Activated CD4-positive, alpha-beta T cell treated with anti-CD3 and anti-CD28 coated beads for 1 hour (primary cell): ENCODE data around the gene SLC9C1.
"Not testable (repeated sequence)": the region's sequence is repeated elsewhere in the genome, so short reads cannot be mapped to it uniquely, and the experiment has no call there.

Experiments
- DNase-seq: peaks from one replicate; pipeline ENCODE4 v3.0.0-alpha.2; 2020

SLC9C1 gene

GRCh38 chr3:112185423-112186035 lies 108.5 kb downstream of the SLC9C1 start:
- DNase-seq, result not testable (repeated sequence)

- DNase-seq, result no peak
These were observed 118.4 kb downstream of the SLC9C1 start for GRCh38 chr3:112175646-112176045.

GRCh38 chr3:112175037-112175436 lies 119.0 kb downstream of the SLC9C1 start:
- DNase-seq, result no peak

- no peak for DNase-seq
These were observed 122.9 kb downstream of the SLC9C1 start for GRCh38 chr3:112171144-112171543.

- no peak for DNase-seq
These were observed 124.0 kb downstream of the SLC9C1 start for GRCh38 chr3:112170046-112170445.

- DNase-seq, result no peak
These were observed 126.3 kb downstream of the SLC9C1 start for GRCh38 chr3:112167758-112168157.

GRCh38 chr3:112149136-112149535 lies 144.9 kb downstream of the SLC9C1 start:
- DNase-seq, result no peak

GRCh38 chr3:112143689-112144088 lies 150.3 kb downstream of the SLC9C1 start:
- no peak for DNase-seq

- no peak for DNase-seq
These were observed 150.8 kb downstream of the SLC9C1 start for GRCh38 chr3:112143251-112143650.

- no peak for DNase-seq
These were observed 152.7 kb downstream of the SLC9C1 start for GRCh38 chr3:112141293-112141692.

- no peak for DNase-seq
These were observed 153.4 kb downstream of the SLC9C1 start for GRCh38 chr3:112140584-112140983.

- no peak for DNase-seq
These were observed 155.6 kb downstream of the SLC9C1 start for GRCh38 chr3:112138219-112138969.

- no peak for DNase-seq
These were observed 156.2 kb downstream of the SLC9C1 start for GRCh38 chr3:112137781-112138180.

- DNase-seq, result no peak
These were observed 156.9 kb downstream of the SLC9C1 start for GRCh38 chr3:112136959-112137693.

GRCh38 chr3:112136046-112136445 lies 158.0 kb downstream of the SLC9C1 start:
- no peak for DNase-seq

GRCh38 chr3:112134335-112135124 lies 159.5 kb downstream of the SLC9C1 start:
- DNase-seq, result no peak

- DNase-seq, result no peak
These were observed 160.2 kb downstream of the SLC9C1 start for GRCh38 chr3:112133626-112134334.

- peak; percentile 42 for DNase-seq
These were observed 161.0 kb downstream of the SLC9C1 start, which contains the start of gene GCSAM for GRCh38 chr3:112132975-112133448. TSS of gene GCSAM (minus strand) at chr3:112133248. CDS start at chr3:112133120, 128 bp downstream.

- no peak for DNase-seq
These were observed 161.5 kb downstream of the SLC9C1 start for GRCh38 chr3:112132554-112132953.

GRCh38 chr3:112132088-112132487 lies 161.9 kb downstream of the SLC9C1 start:
- no peak for DNase-seq

GRCh38 chr3:112131111-112131510 lies 162.9 kb downstream of the SLC9C1 start:
- DNase-seq, result no peak

- DNase-seq, result no peak
These were observed 163.4 kb downstream of the SLC9C1 start for GRCh38 chr3:112130638-112130993.
